Ovary (tissue), 3 donors: ENCODE results near the gene ALDH1A1.

Experiments used
- POLR2A ChIP-seq: fragments of 450-650 bp; IDR thresholded peaks from one replicate; pipeline ENCODE4 v1.6.1; 2017; ENCODE audit warnings: antibody characterized with exemption, mild to moderate bottlenecking, moderate library complexity
- TF ChIP-seq, protein P1 (sequence below), 3 donors: fragments of 450-650 bp in 2 of 3; fragments of 200-600 bp in 1 of 3; IDR thresholded peaks; one replicate each; pipeline versions ENCODE4 v1.5.1 to v1.8.0; 2016 to 2022; ENCODE audit warnings: antibody characterized with exemption in 3 of 3, mild to moderate bottlenecking in 1 of 3
- donor health status: DM: no; HTN: no; CAD: no.

DNA sequence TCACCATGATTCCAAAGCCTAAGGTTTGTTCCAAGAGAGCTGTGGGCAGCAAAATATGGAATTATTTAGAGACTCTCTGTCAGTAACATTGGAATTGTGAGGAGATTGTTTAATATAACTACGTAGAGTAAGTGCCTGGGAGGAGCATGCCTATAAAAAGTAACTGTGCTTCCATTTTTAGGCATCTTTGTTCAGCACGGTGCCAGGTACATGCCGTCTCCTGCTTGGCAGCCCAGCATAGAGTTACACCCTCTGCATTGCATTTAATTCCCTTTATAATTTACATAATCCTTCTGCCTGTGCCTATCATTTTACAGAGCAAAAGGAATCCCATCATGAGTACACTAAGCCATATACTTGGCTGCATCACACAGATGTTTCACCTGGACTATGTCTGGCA, 32.1 kb upstream of the ALDH1A1 start:
- TF ChIP-seq, protein P1, sequence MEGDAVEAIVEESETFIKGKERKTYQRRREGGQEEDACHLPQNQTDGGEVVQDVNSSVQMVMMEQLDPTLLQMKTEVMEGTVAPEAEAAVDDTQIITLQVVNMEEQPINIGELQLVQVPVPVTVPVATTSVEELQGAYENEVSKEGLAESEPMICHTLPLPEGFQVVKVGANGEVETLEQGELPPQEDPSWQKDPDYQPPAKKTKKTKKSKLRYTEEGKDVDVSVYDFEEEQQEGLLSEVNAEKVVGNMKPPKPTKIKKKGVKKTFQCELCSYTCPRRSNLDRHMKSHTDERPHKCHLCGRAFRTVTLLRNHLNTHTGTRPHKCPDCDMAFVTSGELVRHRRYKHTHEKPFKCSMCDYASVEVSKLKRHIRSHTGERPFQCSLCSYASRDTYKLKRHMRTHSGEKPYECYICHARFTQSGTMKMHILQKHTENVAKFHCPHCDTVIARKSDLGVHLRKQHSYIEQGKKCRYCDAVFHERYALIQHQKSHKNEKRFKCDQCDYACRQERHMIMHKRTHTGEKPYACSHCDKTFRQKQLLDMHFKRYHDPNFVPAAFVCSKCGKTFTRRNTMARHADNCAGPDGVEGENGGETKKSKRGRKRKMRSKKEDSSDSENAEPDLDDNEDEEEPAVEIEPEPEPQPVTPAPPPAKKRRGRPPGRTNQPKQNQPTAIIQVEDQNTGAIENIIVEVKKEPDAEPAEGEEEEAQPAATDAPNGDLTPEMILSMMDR (IDR thresholded peaks at IDR 0.05) = no peak
- no peak for TF ChIP-seq POLR2A
